ENCODE data around the gene CEP112.

DNA sequence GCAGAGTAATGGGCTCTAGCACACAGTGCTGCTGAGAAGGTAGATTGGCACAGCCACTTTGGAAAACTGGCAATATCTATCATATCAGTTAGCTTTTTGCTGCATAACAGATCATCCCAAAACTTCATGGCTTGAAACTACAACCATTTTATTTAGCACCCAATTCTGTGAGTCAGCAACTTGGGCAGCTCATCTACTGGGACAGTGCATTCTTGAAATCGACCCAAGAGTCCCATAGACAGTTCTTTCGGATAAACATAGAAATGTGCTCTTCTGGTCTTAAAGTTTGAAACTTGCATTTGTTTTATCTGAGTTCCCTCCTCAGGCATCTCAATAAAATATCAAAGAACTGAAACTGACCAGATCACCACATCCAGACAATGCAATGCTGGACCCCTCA is 76.7 kb downstream of the CEP112 start:
- TF ChIP-seq, protein P1, sequence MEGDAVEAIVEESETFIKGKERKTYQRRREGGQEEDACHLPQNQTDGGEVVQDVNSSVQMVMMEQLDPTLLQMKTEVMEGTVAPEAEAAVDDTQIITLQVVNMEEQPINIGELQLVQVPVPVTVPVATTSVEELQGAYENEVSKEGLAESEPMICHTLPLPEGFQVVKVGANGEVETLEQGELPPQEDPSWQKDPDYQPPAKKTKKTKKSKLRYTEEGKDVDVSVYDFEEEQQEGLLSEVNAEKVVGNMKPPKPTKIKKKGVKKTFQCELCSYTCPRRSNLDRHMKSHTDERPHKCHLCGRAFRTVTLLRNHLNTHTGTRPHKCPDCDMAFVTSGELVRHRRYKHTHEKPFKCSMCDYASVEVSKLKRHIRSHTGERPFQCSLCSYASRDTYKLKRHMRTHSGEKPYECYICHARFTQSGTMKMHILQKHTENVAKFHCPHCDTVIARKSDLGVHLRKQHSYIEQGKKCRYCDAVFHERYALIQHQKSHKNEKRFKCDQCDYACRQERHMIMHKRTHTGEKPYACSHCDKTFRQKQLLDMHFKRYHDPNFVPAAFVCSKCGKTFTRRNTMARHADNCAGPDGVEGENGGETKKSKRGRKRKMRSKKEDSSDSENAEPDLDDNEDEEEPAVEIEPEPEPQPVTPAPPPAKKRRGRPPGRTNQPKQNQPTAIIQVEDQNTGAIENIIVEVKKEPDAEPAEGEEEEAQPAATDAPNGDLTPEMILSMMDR (IDR thresholded peaks at IDR 0.05) = no peak
- no peak for TF ChIP-seq POLR2A (IDR thresholded peaks at IDR 0.05)

Measured in testis (tissue), 2 donors.